ENCODE results near the gene HACE1.

GRCh38 chr6:104684911-104685415 is 174.8 kb downstream of the HACE1 start:
- TF ChIP-seq MYC (IDR thresholded peaks at IDR 0.05; ENCODE audit: low read depth, low read length) (no peak), MAX (IDR thresholded peaks at IDR 0.05; ENCODE audit: low read depth, low read length) (no peak)

Data from NB4 (cell line).